SJSA1 (cell line): ENCODE measurements around the gene CABLES2. TPM values are rescaled to one million over a fixed set of nuclear protein-coding genes. Genes with fewer than 3 reads are reported as not detected.

ENCODE experiments used
- DNase-seq, 2 experiments: peaks; one replicate each; pipeline ENCODE4 v3.0.0-alpha.2; 2015 to 2020; ENCODE audit warnings: low spot score in 2 of 2, low read depth in 1 of 2
- H3K27ac ChIP-seq: fragments of 250-450 bp; sonication (Bioruptor Pico); 2 replicates; pipeline ENCODE4 v1.5.1; 2020; ENCODE audit warnings: mild to moderate bottlenecking, moderate library complexity
- H3K27me3 ChIP-seq: fragments of 250-450 bp; sonication (Bioruptor Pico); replicated peaks from 2 replicates; pipeline ENCODE4 v1.5.1; 2020; ENCODE audit warnings: mild to moderate bottlenecking, moderate library complexity
- H3K36me3 ChIP-seq: fragments of 250-450 bp; sonication (Bioruptor Pico); 2 replicates; pipeline ENCODE4 v1.5.1; 2020; ENCODE audit warnings: mild to moderate bottlenecking
- H3K4me1 ChIP-seq: fragments of 250-450 bp; sonication (Bioruptor Pico); replicated peaks from 2 replicates; pipeline ENCODE4 v1.6.1; 2021; ENCODE audit warnings: mild to moderate bottlenecking
- H3K4me3 ChIP-seq: fragments of 250-450 bp; sonication (Bioruptor Pico); 2 replicates; pipeline ENCODE4 v1.5.1; 2020; ENCODE audit warnings: mild to moderate bottlenecking
- H3K9me3 ChIP-seq: fragments of 250-450 bp; sonication (Bioruptor Pico); replicated peaks from 2 replicates; pipeline ENCODE4 v1.5.1; 2020; ENCODE audit warnings: mild to moderate bottlenecking
- total RNA-seq: library from RNA; depleted of rRNA; stranded (reverse); fragments of >200 nt; shearing (Covaris generic); gene quantifications from 2 replicates; pipeline ENCODE4 v1.2.3, GENCODE V29; 2014

The CABLES2 gene
- total RNA-seq, 1 experiment from 2014 or later = 6.9 TPM

GRCh38 chr20:62417981-62418708 is 11.1 kb upstream of the CABLES2 start:
- Histone ChIP-seq H3K36me3 (no peaks in the 10 kb centered on the region), H3K27ac (no peak overlapping the region), H3K4me3 (no peak overlapping the region), H3K27me3 (peaks cover 46% of the 10 kb centered on the region), H3K4me1 (no peaks in the 10 kb centered on the region), H3K9me3 (no peaks in the 10 kb centered on the region)
- no peak for DNase-seq

- no peak overlapping the region for H3K27ac ChIP-seq
- no peak for DNase-seq
- no peaks in the 10 kb centered on the region for H3K4me1 ChIP-seq
- no peaks in the 10 kb centered on the region for H3K9me3 ChIP-seq
- no peak overlapping the region for H3K4me3 ChIP-seq
- H3K36me3 ChIP-seq = no peaks in the 10 kb centered on the region
- H3K27me3 ChIP-seq = peaks cover 40% of the 10 kb centered on the region
Observed at GRCh38 chr20:62416651-62417637, 9.9 kb upstream of the CABLES2 start.

- H3K9me3 ChIP-seq = no peaks in the 10 kb centered on the region
- H3K27ac ChIP-seq = no peak overlapping the region
- H3K4me1 ChIP-seq = no peaks in the 10 kb centered on the region
- no peak for DNase-seq
- H3K27me3 ChIP-seq = peaks cover 49% of the 10 kb centered on the region
- H3K36me3 ChIP-seq = no peaks in the 10 kb centered on the region
- H3K4me3 ChIP-seq = no peak overlapping the region
Observed at GRCh38 chr20:62415354-62416111, 8.4 kb upstream of the CABLES2 start.

DNA sequence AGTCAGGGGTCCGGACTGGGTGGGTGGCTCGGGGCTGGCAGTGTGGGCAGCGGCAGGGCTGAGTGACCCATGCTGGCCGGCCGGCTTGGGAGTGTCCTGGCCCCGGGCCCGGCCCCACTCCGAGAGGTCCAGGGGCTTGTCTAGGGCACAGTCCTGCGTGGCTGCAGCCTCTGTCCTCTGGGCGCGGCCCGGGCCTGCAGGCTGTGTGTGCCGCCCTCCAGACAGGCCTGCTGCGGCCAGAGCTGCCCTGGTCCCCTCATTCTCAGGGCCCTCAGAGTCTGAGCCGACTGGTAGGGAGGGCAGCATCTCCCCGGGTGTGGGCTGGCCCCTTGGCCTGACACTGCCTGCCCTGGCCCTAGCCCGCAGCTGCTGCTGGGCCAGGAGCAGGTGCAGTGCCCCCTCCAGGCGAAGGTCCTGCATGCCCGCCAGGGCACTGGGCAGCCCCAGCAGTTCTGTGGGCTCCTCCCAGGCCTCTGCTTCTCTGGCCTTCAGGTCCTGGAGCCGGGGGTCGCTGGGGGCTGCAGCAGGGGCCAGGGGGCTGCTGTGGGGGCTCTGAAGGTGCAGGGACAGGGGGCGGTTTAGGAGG is 6.9 kb upstream of the CABLES2 start:
- Histone ChIP-seq H3K36me3 (no peaks in the 10 kb centered on the region), H3K27me3 (peaks cover 37% of the 10 kb centered on the region), H3K27ac (no peak overlapping the region), H3K4me1 (no peaks in the 10 kb centered on the region), H3K9me3 (no peaks in the 10 kb centered on the region), H3K4me3 (no peak overlapping the region)
- no peak for DNase-seq

DNA sequence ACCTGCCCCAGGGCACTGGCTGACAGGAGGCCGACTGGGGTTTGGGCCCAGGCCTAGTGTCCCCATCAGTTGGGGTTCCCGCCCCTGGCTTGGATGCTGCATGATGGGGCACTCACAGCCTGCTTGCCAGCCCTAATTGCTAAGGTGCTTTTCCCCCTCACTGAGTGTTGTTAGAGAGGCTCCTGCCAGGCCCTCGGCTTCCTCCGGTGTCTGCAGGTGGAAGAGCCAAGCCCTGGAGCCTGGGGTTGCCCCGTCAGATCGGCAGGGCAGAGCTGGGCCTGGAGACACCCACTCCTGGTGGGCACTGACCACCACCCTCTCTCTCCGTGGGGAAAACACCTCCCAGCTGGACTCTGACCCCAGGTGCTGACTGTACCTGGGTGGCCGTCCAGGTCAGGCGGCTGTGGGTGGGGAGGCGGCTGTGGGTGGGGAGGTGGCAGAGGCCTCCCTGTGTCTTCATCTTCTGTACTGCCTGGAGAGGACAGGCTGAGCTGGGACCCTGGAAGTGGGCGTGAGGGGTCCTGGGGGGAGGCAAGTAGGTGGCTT is 6.0 kb upstream of the CABLES2 start:
- Histone ChIP-seq H3K36me3 (no peaks in the 10 kb centered on the region), H3K9me3 (no peaks in the 10 kb centered on the region), H3K4me1 (no peaks in the 10 kb centered on the region), H3K27ac (no peak overlapping the region), H3K4me3 (no peak overlapping the region), H3K27me3 (peaks cover 31% of the 10 kb centered on the region)
- no peak for DNase-seq

- peaks cover 30% of the 10 kb centered on the region for H3K27me3 ChIP-seq
- no peak overlapping the region for H3K4me3 ChIP-seq
- H3K27ac ChIP-seq = no peak overlapping the region
- H3K36me3 ChIP-seq = no peaks in the 10 kb centered on the region
- no peak for DNase-seq
- no peaks in the 10 kb centered on the region for H3K9me3 ChIP-seq
- H3K4me1 ChIP-seq = peaks cover 5% of the 10 kb centered on the region
Observed at GRCh38 chr20:62412194-62413024, 5.3 kb upstream of the CABLES2 start.

DNA sequence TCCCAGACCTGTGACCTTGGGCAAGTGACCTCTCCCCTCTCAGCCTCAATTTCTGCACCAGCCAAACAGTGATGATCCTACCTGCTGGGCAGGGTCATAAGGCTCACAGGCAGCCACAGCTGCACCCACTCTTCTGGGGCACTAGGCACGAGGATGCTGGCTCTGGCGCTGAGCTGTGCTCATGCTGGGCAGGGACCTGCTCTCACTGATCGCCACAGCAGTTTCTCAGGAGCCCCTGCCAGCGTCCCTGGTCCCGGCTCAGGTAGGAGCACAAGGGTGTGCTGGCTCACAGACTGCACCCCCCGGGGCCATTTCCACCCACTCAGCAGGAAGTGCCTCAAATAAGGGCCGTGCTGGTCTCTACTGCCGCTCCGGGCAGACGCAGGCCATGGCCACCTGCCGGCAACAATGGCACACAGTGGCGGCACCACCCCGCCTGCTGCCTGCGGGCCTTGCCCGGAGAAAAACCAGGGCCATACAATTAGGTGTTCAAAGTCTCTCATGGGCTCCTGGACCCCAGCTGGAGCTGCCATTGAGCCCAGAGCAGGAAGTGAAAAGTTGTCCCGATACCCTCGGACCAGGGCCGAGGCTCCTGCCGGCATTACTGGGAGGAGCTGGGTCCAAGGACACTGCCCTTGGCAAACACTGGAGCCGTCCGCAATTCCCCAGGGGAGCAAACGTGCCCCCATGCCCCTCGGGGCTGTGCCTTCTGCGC is 4.6 kb upstream of the CABLES2 start:
- Histone ChIP-seq H3K9me3 (no peaks in the 10 kb centered on the region), H3K4me1 (peaks cover 8% of the 10 kb centered on the region), H3K27ac (no peak overlapping the region), H3K4me3 (no peak overlapping the region), H3K27me3 (peaks cover 28% of the 10 kb centered on the region), H3K36me3 (no peaks in the 10 kb centered on the region)
- no peak for DNase-seq

GRCh38 chr20:62410746-62411478 is 3.8 kb upstream of the CABLES2 start:
- no peaks in the 10 kb centered on the region for H3K36me3 ChIP-seq
- H3K9me3 ChIP-seq = no peaks in the 10 kb centered on the region
- no peak overlapping the region for H3K4me3 ChIP-seq
- H3K27ac ChIP-seq = no peak overlapping the region
- DNase-seq = no peak
- H3K27me3 ChIP-seq = peaks cover 27% of the 10 kb centered on the region
- H3K4me1 ChIP-seq = peaks cover 15% of the 10 kb centered on the region

- DNase-seq = no peak
- Histone ChIP-seq H3K9me3 (no peaks in the 10 kb centered on the region), H3K4me1 (peaks cover 23% of the 10 kb centered on the region), H3K27ac (no peak overlapping the region), H3K27me3 (peaks cover 21% of the 10 kb centered on the region), H3K36me3 (peaks cover 2% of the 10 kb centered on the region; the same call in 1 of the 2 replicates), H3K4me3 (no peak overlapping the region)
Observed at GRCh38 chr20:62409931-62410745, 3.1 kb upstream of the CABLES2 start.

GRCh38 chr20:62409086-62409853 is 2.2 kb upstream of the CABLES2 start:
- H3K27me3 ChIP-seq = peaks cover 15% of the 10 kb centered on the region
- H3K27ac ChIP-seq = no peak overlapping the region
- peaks cover 6% of the 10 kb centered on the region; the same call in 1 of the 2 replicates for H3K36me3 ChIP-seq
- no peaks in the 10 kb centered on the region for H3K9me3 ChIP-seq
- H3K4me1 ChIP-seq = peaks cover 24% of the 10 kb centered on the region
- DNase-seq = no peak
- H3K4me3 ChIP-seq = no peak overlapping the region
